GM12878 (cell line): Measurements from ENCODE around the gene HTRA2. TPM values are rescaled to one million over a fixed set of nuclear protein-coding genes. Genes with fewer than 3 reads are reported as not detected.
A peak's percentile ranks its signal among the peaks of the same experiment; 100 is the strongest.

Experiments used
- ATAC-seq: fragments of 200-7000 bp; cut with Tn5 transposase; 3 replicates; pipeline ENCODE4 v1.9.1; 2020; ENCODE audit warnings: mild to moderate bottlenecking, moderate library complexity
- BruUV-seq: library from RNA; stranded (reverse); fragments of 400-500 nt; replicated peaks from 2 replicates; lab custom pipeline; 2021; lab: Mats Ljungman, UMichigan
- CTCF ChIA-PET: fragments of 300-600 bp; sonication (Branson Sonifier 250); formaldehyde crosslinking; extraction: SDS; loops from one replicate; lab custom pipeline; 2021; ENCODE audit warnings: inconsistent platforms; lab: Yijun Ruan, JAX
- POLR2A ChIA-PET: fragments of 350-600 bp; formaldehyde crosslinking; extraction: SDS; loops from one replicate; lab custom pipeline; 2021; ENCODE audit warnings: inconsistent platforms; lab: Charles Lee
- RAD21 ChIA-PET: fragments of 300-600 bp; sonication (Branson Sonifier 250); formaldehyde crosslinking; loops from one replicate; lab custom pipeline; 2023; ENCODE audit warnings: antibody characterized with exemption; ENCODE audit not compliant: unreplicated experiment; lab: Charles Lee
- SMC1A ChIA-PET: fragments of 300-600 bp; sonication (Branson Sonifier 250); formaldehyde crosslinking; loops from one replicate; lab custom pipeline; 2023; ENCODE audit not compliant: unreplicated experiment, uncharacterized antibody; lab: Charles Lee
- DNase-seq: peaks from one replicate; pipeline ENCODE4 v3.0.0-alpha.2; 2011; ENCODE audit warnings: low read depth, low spot score
- FAIRE-seq: peaks from 3 replicates; lab custom pipeline; 2011; peaks lifted over from hg19 to GRCh38; lab: Jason Lieb, UNC
- H2AFZ ChIP-seq: 2 replicates; pipeline ENCODE4 v1.6.0; 2011; ENCODE audit warnings: low read depth, low read length, control low read depth; ENCODE audit not compliant: control insufficient read depth
- H3K27ac ChIP-seq: 2 replicates; pipeline ENCODE4 v1.5.1; 2011; ENCODE audit warnings: control low read depth; ENCODE audit not compliant: control insufficient read depth, insufficient read depth
- H3K27me3 ChIP-seq, 2 experiments: replicated peaks in 1 of 2; 2 replicates each; pipeline versions ENCODE4 v1.6.0 to v1.6.1; 2011; ENCODE audit warnings: low read length in 1 of 2; ENCODE audit not compliant: control insufficient read depth in 2 of 2, insufficient read depth in 2 of 2
- H3K36me3 ChIP-seq, 2 experiments: 2 replicates each; pipeline ENCODE4 v1.5.1; 2011; ENCODE audit warnings: low read length in 1 of 2; ENCODE audit not compliant: control insufficient read depth in 2 of 2, insufficient read depth in 2 of 2
- H3K4me1 ChIP-seq: 2 replicates; pipeline ENCODE4 v1.6.1; 2011; ENCODE audit warnings: mild to moderate bottlenecking, low read length, moderate library complexity, mixed read lengths; ENCODE audit not compliant: control insufficient read depth, insufficient read depth
- H3K4me2 ChIP-seq: 2 replicates; pipeline ENCODE4 v1.6.0; 2011; ENCODE audit warnings: control low read depth; ENCODE audit not compliant: control insufficient read depth, insufficient read depth
- H3K4me3 ChIP-seq: fragments of 200-600 bp; sonication (generic); 2 replicates; pipeline ENCODE4 v1.5.1; 2016
- H3K79me2 ChIP-seq: 2 replicates; pipeline ENCODE4 v1.6.0; 2011; ENCODE audit warnings: low read length; ENCODE audit not compliant: control insufficient read depth, insufficient read depth
- H3K9ac ChIP-seq: 2 replicates; pipeline ENCODE4 v1.8.0; 2011; ENCODE audit warnings: low read length, control low read depth, mixed read lengths; ENCODE audit not compliant: control insufficient read depth, insufficient read depth
- H3K9me3 ChIP-seq: replicated peaks from 3 replicates; pipeline ENCODE4 v1.5.1; 2011; ENCODE audit warnings: mild to moderate bottlenecking, low read length; ENCODE audit not compliant: control insufficient read depth, insufficient read depth
- H4K20me1 ChIP-seq: 2 replicates; pipeline ENCODE4 v1.6.0; 2011; ENCODE audit not compliant: control insufficient read depth, insufficient read depth
- CREB1 ChIP-seq: IDR thresholded peaks from 2 replicates; pipeline ENCODE4 v1.6.1; 2012; ENCODE audit warnings: low read depth, mild to moderate bottlenecking, inconsistent platforms
- CUX1 ChIP-seq: IDR thresholded peaks from 2 replicates; pipeline ENCODE4 v1.6.1; 2012; ENCODE audit warnings: improper control_type of control experiment, low read depth, low read length; ENCODE audit not compliant: insufficient replicate concordance
- HDAC6 ChIP-seq: fragments of 200-600 bp; sonication (generic); IDR thresholded peaks from one replicate; pipeline ENCODE4 v1.8.0; 2017; ENCODE audit warnings: antibody characterized with exemption; ENCODE audit not compliant: unreplicated experiment
- NR2C2 ChIP-seq: IDR thresholded peaks from 2 replicates; pipeline ENCODE4 v1.6.1; 2011; ENCODE audit warnings: borderline replicate concordance, low read depth; ENCODE audit not compliant: control insufficient read depth, insufficient read length
- PBX3 ChIP-seq: IDR thresholded peaks from 2 replicates; pipeline ENCODE4 v1.6.1; 2011; ENCODE audit warnings: mild to moderate bottlenecking, low read depth, low read length, moderate library complexity; ENCODE audit not compliant: insufficient replicate concordance
- POLR2A ChIP-seq: IDR thresholded peaks from 2 replicates; pipeline ENCODE4 v1.6.1; 2011; ENCODE audit warnings: low read depth, mild to moderate bottlenecking, low read length
- POU2F2 ChIP-seq: IDR thresholded peaks from 3 replicates; pipeline ENCODE4 v1.6.1; 2011; ENCODE audit warnings: low read depth, mild to moderate bottlenecking, low read length, borderline replicate concordance
- RBBP5 ChIP-seq: fragments of 200-600 bp; sonication (generic); conservative IDR thresholded peaks from 2 replicates; pipeline ENCODE4 v1.6.1; 2016
- SUZ12 ChIP-seq: fragments of 200-600 bp; sonication (generic); IDR thresholded peaks from one replicate; pipeline ENCODE4 v1.6.1; 2018; ENCODE audit warnings: antibody characterized with exemption, mild to moderate bottlenecking; ENCODE audit not compliant: unreplicated experiment
- ZBTB4 ChIP-seq: fragments of 450-650 bp; formaldehyde crosslinking; IDR thresholded peaks from 2 replicates; pipeline ENCODE4 v1.4.0; 2022; ENCODE audit warnings: mild to moderate bottlenecking, moderate library complexity
- ZNF274 ChIP-seq: IDR thresholded peaks from one replicate; pipeline ENCODE4 v1.8.0; 2011; ENCODE audit not compliant: insufficient read length, insufficient read depth
- WGBS: methylation state at CpG from one replicate; pipeline ENCODE4 v1.1.6; 2016; ENCODE audit warnings: low lambda C conversion rate; ENCODE audit not compliant: insufficient replicate concordance, insufficient coverage; ENCODE audit errors: missing lambda C conversion rate; 5-methylcytosine and 5-hydroxymethylcytosine counted together
- in situ Hi-C: fragments of 300-500 bp; cut with MboI; formaldehyde crosslinking; loops from 9 replicates; pipeline ENCODE4 v1.14.3; 2018; ENCODE audit warnings: mixed read lengths
- intact Hi-C: fragments of 100-400 bp; cut with micrococcal nuclease; formaldehyde crosslinking; loops from one replicate; pipeline ENCODE4 v1.14.2; 2022; ENCODE audit not compliant: unreplicated experiment
- polyA plus RNA-seq, 11 experiments: library from polyadenylated mRNA; depleted of rRNA in 4 of 11; unstranded in 6 of 11; stranded (reverse) in 5 of 11; fragments of >200 nt; fragmentation: Nextera tagmentation in 4 of 11; fragmentation: Illumina TruSeq in 1 of 11; extraction: Ambion mirVana in 4 of 11; extraction: Trizol in 1 of 11; gene quantifications; 1 replicate in 1 of 11; 2 replicates in 10 of 11; pipeline versions ENCODE4 v1.2.1 to v1.2.3, GENCODE V29; 2011 to 2016; ENCODE audit warnings: inconsistent platforms in 2 of 11, missing spikeins in 2 of 11, low read depth in 1 of 11
- total RNA-seq, 4 experiments: library from RNA; depleted of rRNA in 3 of 4; stranded (reverse); fragments of >200 nt in 3 of 4; fragmentation: Illumina TruSeq in 1 of 4; extraction: Trizol in 1 of 4; gene quantifications; 2 replicates each; pipeline versions ENCODE4 v1.2.1 to v1.2.3, GENCODE V29; 2013 to 2021

HTRA2 gene
- total and polyA plus RNA-seq, 10 of the 15 experiments (the other 5 are each of a cell fraction or from before 2014, with no cell fraction given), result 42.3 to 73.9 (median 54.6) TPM

GRCh38 chr2:74502720-74503505, 26.8 kb upstream of the HTRA2 start:
- no TSS peak for BruUV-seq
- peaks cover 14 to 24% of the 10 kb centered on the region in 2 experiments; a peak in 3 of 4 replicates for H3K27me3 ChIP-seq
- TF ChIP-seq HDAC6 (no peak), POLR2A (peak; percentile 83), CREB1 (no peak), POU2F2 (0 out of 3 replicates have a peak, but pooled peaks have one; percentile 3), ZBTB4 (CRISPR knock-in tag) (no peak), PBX3 (no peak), ZNF274 (no peak), CUX1 (no peak), RBBP5 (no peak), SUZ12 (no peak), NR2C2 (no peak)

More at GRCh38 chr2:74502720-74503505, 26.8 kb upstream of the HTRA2 start:
- POLR2A ChIA-PET, result interaction anchor here (0.6 to 2.2 kb wide), 11 partner anchors 20 to 112 kb away, joined by 3 to 10 read pairs (median 5); partner anchors contain the start of genes AUP1, CCDC142, DQX1 and INO80B
- H4K20me1 ChIP-seq, result no peaks in the 10 kb centered on the region
- peaks cover 0 to 7% of the 10 kb centered on the region in 2 experiments; a peak in 1 of 4 replicates for H3K36me3 ChIP-seq
- SMC1A ChIA-PET, result interaction anchor here (1.2 to 7.0 kb wide), 10 partner anchors 14 to 90 kb away, joined by 3 to 71 read pairs (median 6); partner anchors contain the start of genes CCDC142 and TTC31
- DNase-seq (no peak), FAIRE-seq (peak; percentile 7), ATAC-seq (peak; percentile 73)
- intact Hi-C loops (loop anchor here (2.0 kb wide), 1 partner anchor 20 kb away; the partner anchor contains the start of genes CCDC142 and TTC31), in situ Hi-C loops (no loop called here)
- peak overlapping the region; percentile 85 for H2AFZ ChIP-seq
- H3K9me3 ChIP-seq, result no peaks in the 10 kb centered on the region
- H3K79me2 ChIP-seq, result peaks cover 12% of the 10 kb centered on the region
- RAD21 ChIA-PET, result interaction anchor here (0.7 to 3.3 kb wide), 5 partner anchors 27 to 88 kb away, joined by 3 to 21 read pairs (median 3); partner anchors contain the start of genes AUP1 and HTRA2
- H3K4me1 ChIP-seq, result peaks cover 29% of the 10 kb centered on the region
- WGBS, result 4% methylated on average over 67 of the region's 67 CpGs
- H3K9ac ChIP-seq, result peak overlapping the region; percentile 55
- H3K27ac ChIP-seq, result no peak overlapping the region
- H3K4me2 ChIP-seq, result peak overlapping the region; percentile 93
- CTCF ChIA-PET, result interaction anchor here (0.8 to 13.9 kb wide), 13 partner anchors 10 to 333 kb away, joined by 3 to 231 read pairs (median 5); partner anchors contain the start of genes AUP1, CCDC142, DQX1 and HTRA2
- H3K4me3 ChIP-seq, result peak overlapping the region; percentile 73
